Endodermal cell (in vitro differentiated cells): Measurements from ENCODE around the gene ZNF423. TPM values are rescaled to one million over a fixed set of nuclear protein-coding genes. Genes with fewer than 3 reads are reported as not detected.

Experiments used
- DNase-seq: peaks from one replicate; pipeline ENCODE4 v3.0.0-alpha.2; 2017
- H3K27ac ChIP-seq: 2 replicates; pipeline ENCODE4 v1.5.1; 2013; ENCODE audit warnings: mild to moderate bottlenecking, low read depth, low read length, moderate library complexity
- H3K27me3 ChIP-seq: 2 replicates; pipeline ENCODE4 v1.6.1; 2013; ENCODE audit warnings: mild to moderate bottlenecking, low read length, moderate library complexity; ENCODE audit not compliant: insufficient read depth, control insufficient read depth, poor library complexity, severe bottlenecking
- H3K36me3 ChIP-seq: 2 replicates; pipeline ENCODE4 v1.7.0; 2013; ENCODE audit warnings: mild to moderate bottlenecking, low read length, moderate library complexity; ENCODE audit not compliant: control insufficient read depth, insufficient read depth
- H3K4me1 ChIP-seq: one replicate; pipeline ENCODE4 v1.7.0; 2013; ENCODE audit warnings: low read length; ENCODE audit not compliant: control insufficient read depth, insufficient read depth
- H3K4me3 ChIP-seq: 2 replicates; pipeline ENCODE4 v1.5.1; 2013; ENCODE audit warnings: mild to moderate bottlenecking, low read length, moderate library complexity
- H3K9ac ChIP-seq: 2 replicates; pipeline ENCODE4 v1.6.1; 2013; ENCODE audit warnings: mild to moderate bottlenecking, low read length, moderate library complexity; ENCODE audit not compliant: poor library complexity, severe bottlenecking; ENCODE audit errors: extremely low read depth
- H3K9me3 ChIP-seq: 2 replicates; pipeline ENCODE4 v1.6.1; 2013; ENCODE audit warnings: mild to moderate bottlenecking, low read length, moderate library complexity; ENCODE audit not compliant: control insufficient read depth
- H3K27ac Mint-ChIP-seq: 2 replicates; pipeline ENCODE4 v1.8.0; 2020; ENCODE audit warnings: mixed read lengths
- H3K27me3 Mint-ChIP-seq: 2 replicates; pipeline ENCODE4 v1.8.0; 2021; ENCODE audit warnings: mild to moderate bottlenecking, mixed read lengths; ENCODE audit not compliant: insufficient read depth
- H3K36me3 Mint-ChIP-seq: 2 replicates; pipeline ENCODE4 v1.8.0; 2020; ENCODE audit warnings: low read depth, mixed read lengths
- H3K4me1 Mint-ChIP-seq: 2 replicates; pipeline ENCODE4 v1.8.0; 2020; ENCODE audit warnings: mixed read lengths
- H3K4me3 Mint-ChIP-seq: 2 replicates; pipeline ENCODE4 v1.8.0; 2020; ENCODE audit warnings: mild to moderate bottlenecking, moderate library complexity, mixed read lengths
- H3K9me3 Mint-ChIP-seq: 2 replicates; pipeline ENCODE4 v1.8.0; 2020; ENCODE audit warnings: mild to moderate bottlenecking, mixed read lengths
- CTCF ChIP-seq: fragments of 200-600 bp; sonication (generic); conservative IDR thresholded peaks from 2 replicates; pipeline ENCODE4 v1.5.0; 2021; ENCODE audit warnings: antibody characterized with exemption, mild to moderate bottlenecking
- WGBS, 2 experiments: methylation state at CpG; one replicate each; pipeline versions ENCODE4 v1.1.5 to v1.1.7; 2013; ENCODE audit warnings: missing lambda C conversion rate in 2 of 2, mixed read lengths in 1 of 2; ENCODE audit not compliant: insufficient coverage in 1 of 2, insufficient read length in 1 of 2; 5-methylcytosine and 5-hydroxymethylcytosine counted together
- total RNA-seq, 2 donors: library from RNA; stranded (reverse); fragmentation: NEBNext Ultra II Directional in 1 of 2; extraction: Animal tissue kit (Norgen Biotek cat#: 25700) in 1 of 2; gene quantifications; 2 replicates in 1 of 2; 3 replicates in 1 of 2; pipeline ENCODE4 v1.2.1, GENCODE V29; 2021

ZNF423 gene
- total RNA-seq, 2 donors from 2014 or later, result 30.3 to 41.9 TPM

DNA sequence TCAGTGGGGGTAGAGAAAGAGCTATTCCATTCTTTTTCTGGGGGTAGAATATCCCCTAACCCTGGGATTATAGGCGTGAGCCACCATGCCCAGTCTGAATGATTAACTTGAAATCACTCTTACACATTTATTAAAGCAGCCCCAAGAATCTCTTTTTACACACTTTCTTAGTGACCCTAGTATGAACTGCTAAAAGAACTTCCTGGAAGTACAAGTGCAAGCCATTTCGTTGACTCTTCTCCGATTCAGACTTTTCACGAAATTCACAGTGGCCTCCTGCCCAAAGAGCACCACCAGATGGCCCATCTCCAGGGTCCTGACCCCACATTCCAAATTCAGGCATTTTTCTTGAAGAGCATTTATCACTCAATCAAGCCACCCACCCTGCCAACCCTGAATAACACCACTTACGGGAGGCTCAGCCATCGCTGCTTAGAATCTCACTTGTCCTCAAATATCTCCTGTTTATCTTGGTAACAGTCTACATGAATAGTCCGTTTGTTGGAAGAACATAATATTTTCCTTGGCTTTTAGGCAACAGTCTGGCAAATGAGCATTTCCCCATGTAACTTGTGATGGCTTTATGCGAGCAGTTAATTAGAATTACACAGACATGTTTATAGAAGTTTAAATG, 28.0 kb downstream of the ZNF423 start:
- no peak for TF ChIP-seq CTCF
- Histone ChIP-seq H3K9ac (no peak overlapping the region), H3K9me3 (no peaks in the 10 kb centered on the region), H3K4me3 (no peak overlapping the region), H3K36me3 (no peaks in the 10 kb centered on the region), H3K4me1 (peaks cover 7% of the 10 kb centered on the region), H3K27me3 (no peaks in the 10 kb centered on the region), H3K27ac (no peak overlapping the region)
- no peak overlapping the region for H3K4me3 Mint-ChIP-seq
- peaks cover 59% of the 10 kb centered on the region for H3K4me1 Mint-ChIP-seq
- 81 to 91% methylated on average over 7 to 8 of the region's 8 CpGs for WGBS, 2 experiments
- no peak for DNase-seq
- H3K27me3 Mint-ChIP-seq, result no peaks in the 10 kb centered on the region
- H3K9me3 Mint-ChIP-seq, result no peaks in the 10 kb centered on the region
- no peaks in the 10 kb centered on the region for H3K36me3 Mint-ChIP-seq
- H3K27ac Mint-ChIP-seq, result no peak overlapping the region

DNA sequence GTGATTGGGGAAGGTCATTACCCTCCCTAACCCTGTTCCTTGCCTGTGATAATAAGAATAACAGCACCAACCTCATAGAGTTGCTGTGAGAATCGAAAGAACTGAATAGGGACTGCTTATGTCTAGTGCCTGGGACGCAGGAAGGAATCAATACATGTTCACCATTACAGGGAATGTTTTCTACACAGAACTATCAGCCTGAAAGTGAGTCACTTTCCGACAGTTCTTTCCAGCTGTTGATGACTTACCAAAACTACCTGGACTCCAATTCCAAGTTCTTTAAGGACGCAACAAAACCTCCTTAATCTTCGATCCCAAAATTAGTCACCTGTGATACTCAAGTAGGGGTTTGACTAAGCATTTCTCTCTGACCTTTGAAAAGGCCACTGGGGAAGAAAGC, 29.4 kb downstream of the ZNF423 start:
- Mint-ChIP-seq H3K27ac (no peak overlapping the region), H3K9me3 (no peaks in the 10 kb centered on the region), H3K4me1 (peaks cover 57% of the 10 kb centered on the region), H3K27me3 (no peaks in the 10 kb centered on the region), H3K4me3 (no peak overlapping the region), H3K36me3 (peaks cover 3% of the 10 kb centered on the region)
- H3K4me3 ChIP-seq, result no peak overlapping the region
- 94 to 97% methylated on average over 3 to 5 of the region's 5 CpGs for WGBS, 2 experiments
- no peak overlapping the region for H3K9ac ChIP-seq
- H3K4me1 ChIP-seq, result peaks cover 14% of the 10 kb centered on the region
- TF ChIP-seq CTCF, result no peak
- H3K36me3 ChIP-seq, result no peaks in the 10 kb centered on the region
- H3K27me3 ChIP-seq, result no peaks in the 10 kb centered on the region
- H3K9me3 ChIP-seq, result no peaks in the 10 kb centered on the region
- peak overlapping the region; percentile 19 for H3K27ac ChIP-seq
- DNase-seq, result no peak

DNA sequence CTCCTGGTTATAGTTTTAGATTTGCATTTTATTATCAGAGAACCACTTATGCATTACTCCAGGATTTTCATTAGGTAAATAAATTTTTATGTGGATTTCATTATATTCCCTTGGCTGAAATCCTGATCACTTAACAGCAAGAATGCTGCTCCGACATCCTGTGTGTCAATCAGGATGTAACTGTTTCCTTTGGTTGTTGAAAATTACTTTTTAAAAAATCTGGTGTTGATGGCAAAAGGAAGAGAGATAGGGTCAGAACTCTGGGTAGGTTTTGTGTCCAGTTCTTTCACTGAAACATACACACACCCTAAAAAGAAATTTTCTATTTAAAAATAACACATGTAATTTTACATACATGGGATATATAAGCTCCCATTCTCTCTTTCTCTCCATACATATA, 30.9 kb downstream of the ZNF423 start:
- no peaks in the 10 kb centered on the region for H3K27me3 Mint-ChIP-seq
- H3K4me3 ChIP-seq, result no peak overlapping the region
- H3K27me3 ChIP-seq, result no peaks in the 10 kb centered on the region
- H3K4me3 Mint-ChIP-seq, result no peak overlapping the region
- H3K9me3 ChIP-seq, result no peaks in the 10 kb centered on the region
- H3K9ac ChIP-seq, result no peak overlapping the region
- no peak overlapping the region for H3K27ac ChIP-seq
- H3K4me1 ChIP-seq, result peaks cover 16% of the 10 kb centered on the region
- peaks cover 56% of the 10 kb centered on the region for H3K4me1 Mint-ChIP-seq
- no peaks in the 10 kb centered on the region for H3K9me3 Mint-ChIP-seq
- H3K27ac Mint-ChIP-seq, result no peak overlapping the region
- no peak for DNase-seq
- H3K36me3 Mint-ChIP-seq, result peaks cover 3% of the 10 kb centered on the region
- H3K36me3 ChIP-seq, result no peaks in the 10 kb centered on the region
- 92% methylated on average over 1 of the region's 1 CpG; no CpG with 5 or more reads in 1 of the 2 experiments for WGBS, 2 experiments
- no peak for TF ChIP-seq CTCF
